Epithelial cell of proximal tubule (primary cell): ENCODE data around the gene CHI3L1. TPM values are rescaled to one million over a fixed set of nuclear protein-coding genes. Genes with fewer than 3 reads are reported as not detected.

Experiments
- DNase-seq: peaks from one replicate; pipeline ENCODE4 v3.0.0-alpha.2; 2011; ENCODE audit warnings: low read depth
- H3K4me3 ChIP-seq: 2 replicates; pipeline ENCODE4 v1.5.1; 2011; ENCODE audit warnings: low read depth, mild to moderate bottlenecking, low read length
- CTCF ChIP-seq: conservative IDR thresholded peaks from 2 replicates; pipeline ENCODE4 v1.5.1; 2012; ENCODE audit warnings: low read depth, mild to moderate bottlenecking, low read length
- total RNA-seq: library from RNA; depleted of rRNA; stranded (reverse); fragments of >200 nt; gene quantifications from 2 replicates; pipeline ENCODE4 v1.2.3, GENCODE V29; 2015

Gene CHI3L1
- total RNA-seq, 1 donor from 2014 or later = 0.86 TPM

GRCh38 chr1:203140743-203141520 is 45.6 kb downstream of the CHI3L1 start:
- no peak for DNase-seq

GRCh38 chr1:203139976-203140475 is 46.5 kb downstream of the CHI3L1 start:
- DNase-seq = no peak
- H3K4me3 ChIP-seq = no peak overlapping the region
- no peak for TF ChIP-seq CTCF

More at GRCh38 chr1:203140743-203141520, 45.6 kb downstream of the CHI3L1 start:
- H3K4me3 ChIP-seq = no peak overlapping the region
- TF ChIP-seq CTCF = no peak

GRCh38 chr1:203138066-203138465 is 48.4 kb downstream of the CHI3L1 start:
- DNase-seq = no peak
- H3K4me3 ChIP-seq = no peak overlapping the region
- TF ChIP-seq CTCF = no peak

- H3K4me3 ChIP-seq = no peak overlapping the region
- no peak for TF ChIP-seq CTCF
- no peak for DNase-seq
These were observed 49.2 kb downstream of the CHI3L1 start for GRCh38 chr1:203137324-203137723.

- H3K4me3 ChIP-seq = no peak overlapping the region
- DNase-seq = no peak
These were observed 50.0 kb downstream of the CHI3L1 start for GRCh38 chr1:203136409-203137042.

GRCh38 chr1:203135636-203136305 is 50.7 kb downstream of the CHI3L1 start:
- no peak for TF ChIP-seq CTCF
- H3K4me3 ChIP-seq = no peak overlapping the region
- DNase-seq = no peak

More at GRCh38 chr1:203136409-203137042, 50.0 kb downstream of the CHI3L1 start:
- peak; percentile 36 for TF ChIP-seq CTCF
